K562 (cell line): ENCODE measurements around the gene HOXC11. TPM values are rescaled to one million over a fixed set of nuclear protein-coding genes. Genes with fewer than 3 reads are reported as not detected.

Experiments
- AFF4 ChIP-seq: sonication (generic); formaldehyde crosslinking; IDR thresholded peaks from 2 replicates; pipeline ENCODE4 v1.8.0; 2023; ENCODE audit warnings: mild to moderate bottlenecking, missing genetic modification reagents
- ATF3 ChIP-seq, 2 experiments: fragments of 450-650 bp in 1 of 2; sonication (generic) in 1 of 2; formaldehyde crosslinking in 1 of 2; IDR thresholded peaks in 1 of 2; conservative IDR thresholded peaks in 1 of 2; 2 replicates each; pipeline versions ENCODE4 v1.6.1 to v1.8.1; 2016 to 2023; ENCODE audit warnings: mild to moderate bottlenecking in 2 of 2, moderate library complexity in 2 of 2, inconsistent platforms in 1 of 2, missing genetic modification reagents in 1 of 2
- CHD1 ChIP-seq: fragments of 200-600 bp; sonication (generic); IDR thresholded peaks from one replicate; pipeline ENCODE4 v1.6.1; 2012; ENCODE audit warnings: mild to moderate bottlenecking, moderate library complexity, low read length, inconsistent platforms
- CSDE1 ChIP-seq, 2 experiments: fragments of 450-650 bp; IDR thresholded peaks; 2 replicates each; pipeline ENCODE4 v1.6.1; 2016; ENCODE audit warnings: mild to moderate bottlenecking in 1 of 2
- FIP1L1 ChIP-seq: fragments of 200-400 bp; formaldehyde crosslinking; IDR thresholded peaks from 2 replicates; pipeline ENCODE4 v1.6.1; 2018; ENCODE audit warnings: mild to moderate bottlenecking, low read depth, low read length; ENCODE audit not compliant: poor library complexity, severe bottlenecking
- REST ChIP-seq, 2 experiments: fragments of 450-650 bp; formaldehyde crosslinking in 1 of 2; IDR thresholded peaks; 2 replicates each; pipeline versions ENCODE4 v1.4.0 to v1.6.1; 2014 to 2020; ENCODE audit warnings: mild to moderate bottlenecking in 2 of 2, borderline replicate concordance in 1 of 2, low read depth in 1 of 2
- TAF1 ChIP-seq: IDR thresholded peaks from 2 replicates; pipeline ENCODE4 v1.6.1; 2011; ENCODE audit warnings: mild to moderate bottlenecking, low read length, moderate library complexity; ENCODE audit not compliant: insufficient read depth, control insufficient read depth, severe bottlenecking; ENCODE audit errors: extremely low read depth
- ZFP30 ChIP-seq: fragments of 250-450 bp; sonication (Bioruptor Pico); IDR thresholded peaks from 2 replicates; pipeline ENCODE4 v1.8.0; 2022; ENCODE audit warnings: moderate library complexity, mild to moderate bottlenecking, inconsistent platforms, borderline replicate concordance
- ZNF175 ChIP-seq: fragments of 200-800 bp; sonication (Bioruptor generic); IDR thresholded peaks from 2 replicates; pipeline ENCODE4 v1.6.1; 2016; ENCODE audit warnings: low read depth, mild to moderate bottlenecking, missing genetic modification characterization, missing compliant biosample characterization
- ZNF282 ChIP-seq: sonication (generic); formaldehyde crosslinking; IDR thresholded peaks from 2 replicates; pipeline ENCODE4 v1.8.1; 2023; ENCODE audit warnings: missing genetic modification reagents
- ZNF707 ChIP-seq: fragments of 250-450 bp; sonication (Bioruptor Pico); conservative IDR thresholded peaks from 2 replicates; pipeline ENCODE4 v1.8.0; 2022; ENCODE audit warnings: inconsistent platforms, mild to moderate bottlenecking, moderate library complexity
- polyA plus RNA-seq, 8 experiments: library from polyadenylated mRNA; depleted of rRNA in 4 of 8; stranded (reverse) in 5 of 8; unstranded in 3 of 8; fragments of >200 nt; fragmentation: Nextera tagmentation in 2 of 8; fragmentation: Illumina TruSeq in 1 of 8; extraction: Ambion mirVana in 2 of 8; extraction: Trizol in 1 of 8; gene quantifications; 2 replicates each; pipeline versions ENCODE4 v1.2.1 to v1.2.3, GENCODE V29; 2011 to 2014; ENCODE audit warnings: inconsistent platforms in 1 of 8, missing spikeins in 1 of 8
- total RNA-seq, 7 experiments: library from RNA; depleted of rRNA in 6 of 7; stranded (reverse); fragments of >200 nt in 6 of 7; fragmentation: Illumina TruSeq in 2 of 7; extraction: Trizol in 2 of 7; gene quantifications; 2 replicates each; pipeline versions ENCODE4 v1.2.1 to v1.2.3, GENCODE V29; 2011 to 2021; ENCODE audit warnings: low replicate concordance in 1 of 7

Gene HOXC11
- total and polyA plus RNA-seq, 9 of the 15 experiments (the other 6 are each of a cell fraction or from before 2014, with no cell fraction given): not detected

DNA sequence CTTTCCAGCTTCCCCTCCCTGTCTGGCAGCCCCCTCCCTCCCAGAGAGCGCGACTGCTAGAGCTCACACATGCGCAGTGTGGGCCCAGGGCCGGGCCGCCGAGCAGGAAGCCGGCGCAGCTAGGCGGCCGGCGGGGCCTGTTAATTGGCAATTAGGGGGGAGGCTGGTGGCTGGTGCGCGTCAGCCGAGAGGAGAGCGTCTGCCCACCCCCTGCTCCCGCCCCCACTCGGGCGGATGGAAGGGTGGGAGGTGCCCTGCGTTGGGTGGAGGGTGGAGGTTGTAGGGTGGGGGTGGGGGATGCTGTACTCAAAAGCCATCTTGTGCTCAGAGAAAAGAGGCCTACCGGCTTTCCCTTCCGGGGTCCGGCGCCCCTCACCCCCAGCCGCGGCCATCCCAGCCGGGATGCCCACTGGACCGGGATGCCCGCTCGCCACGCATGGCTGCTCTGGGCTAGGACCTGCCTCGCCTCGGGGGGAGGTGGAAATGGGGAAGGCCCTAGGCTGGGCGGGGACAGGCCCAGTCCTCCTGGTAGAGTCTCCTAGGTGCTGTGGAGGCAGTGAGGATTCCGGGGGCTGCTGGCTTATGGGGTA is 45.0 kb downstream of the HOXC11 start (continued):
- TF ChIP-seq REST (IDR thresholded peaks at IDR 0.05; ENCODE audit: borderline replicate concordance) (no peak), REST (CRISPR knock-in tag; IDR thresholded peaks at IDR 0.05; ENCODE audit: low read depth) (no peak), ZFP30 (no peak), ZNF282 (CRISPR knock-in tag) (no peak), ZNF175 (0 out of 2 replicates have a peak, but pooled peaks have one; percentile 41), CHD1 (no peak), ATF3 (IDR thresholded peaks at IDR 0.05) (no peak), ATF3 (CRISPR knock-in tag; conservative IDR thresholded peaks at IDR 0.05) (no peak), CSDE1 (IDR thresholded peaks at IDR 0.05) (no peak), ZNF707 (CRISPR knock-in tag) (no peak), AFF4 (CRISPR knock-in tag) (no peak), FIP1L1 (no peak), TAF1 (peak; percentile 75)
